Measurements from ENCODE around the gene MYH15. TPM values are rescaled to one million over a fixed set of nuclear protein-coding genes. Genes with fewer than 3 reads are reported as not detected.

Gene MYH15
- total and polyA plus RNA-seq, 2 of the 8 experiments (the other 6 are each of a cell fraction or from before 2014, with no cell fraction given): under 0.01 TPM; not detected in 1

DNA sequence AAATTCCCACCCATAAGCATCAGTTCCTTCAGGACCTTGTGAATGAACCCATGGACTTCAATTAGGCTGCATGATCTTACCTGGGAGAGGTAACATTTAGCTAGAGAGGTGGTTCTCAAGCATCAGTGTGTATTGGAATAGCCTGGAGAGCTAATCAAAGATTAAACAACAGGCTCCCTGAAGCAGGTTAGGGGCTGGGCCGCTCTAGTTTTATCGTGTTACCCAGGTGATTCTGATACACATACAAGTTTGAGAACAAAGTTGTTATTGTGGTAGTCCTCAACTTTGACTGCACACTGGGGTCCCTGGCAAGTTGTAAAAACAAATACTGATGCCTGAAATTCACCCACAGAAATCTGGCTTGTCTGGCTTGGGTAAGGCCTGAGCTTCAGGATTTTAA is 31.2 kb downstream of the MYH15 start:
- H3K9me3 ChIP-seq (ENCODE audit: insufficient read depth in 2 of 2, low read depth in 1 of 2, low read length in 1 of 2): no peaks in the 10 kb centered on the region
- no peak overlapping the region for H2BK5ac ChIP-seq (ENCODE audit: low read depth, low read length)
- WGBS, 2 experiments (ENCODE audit: extremely low coverage in 1 of 2, insufficient coverage in 1 of 2, insufficient read length in 1 of 2, insufficient replicate concordance in 2 of 2, low coverage in 1 of 2, low lambda C conversion rate in 2 of 2, missing lambda C conversion rate in 1 of 2): 57% methylated on average over 2 of the region's 2 CpGs; no CpG with 5 or more reads in 1 of the 2 experiments
- no peak overlapping the region for H2AK5ac ChIP-seq (ENCODE audit: low read depth, low read length)
- H2BK15ac ChIP-seq (ENCODE audit: low read length): no peak overlapping the region
- no peaks in the 10 kb centered on the region for H3K27me3 ChIP-seq (replicated peaks in 1 of 4; ENCODE audit: control insufficient read depth in 3 of 4, extremely low read depth in 1 of 4, insufficient read depth in 3 of 4, low read length in 3 of 4)
- H3K23me2 ChIP-seq (ENCODE audit: low read depth, low read length): no peaks in the 10 kb centered on the region
- H3K36me3 ChIP-seq (ENCODE audit: control insufficient read depth in 2 of 4, insufficient read depth in 4 of 4, low read length in 3 of 4): no peaks in the 10 kb centered on the region
- no peak overlapping the region for H2AFZ ChIP-seq (ENCODE audit: low read length)
- no peak overlapping the region for H3K18ac ChIP-seq (ENCODE audit: extremely low read depth, low read length)
- no peaks in the 10 kb centered on the region for H4K20me1 ChIP-seq (replicated peaks in 1 of 2; ENCODE audit: control insufficient read depth in 1 of 2, insufficient read depth in 2 of 2, low read length in 2 of 2)
- no peak overlapping the region for H3K56ac ChIP-seq (replicated peaks; ENCODE audit: insufficient read length, low read depth, low read length)
- no peak overlapping the region for H4K8ac ChIP-seq (ENCODE audit: extremely low read depth, insufficient read depth, low read length)
- no peak for FAIRE-seq
- H3K23ac ChIP-seq (ENCODE audit: insufficient read length): no peak overlapping the region
- no peak for DNase-seq (ENCODE audit: low read depth in 1 of 2, low spot score in 2 of 2)
- H4K91ac ChIP-seq (replicated peaks; ENCODE audit: insufficient read length, low read length): no peak overlapping the region
- no peaks in the 10 kb centered on the region for H3K79me2 ChIP-seq (ENCODE audit: control insufficient read depth in 1 of 2, insufficient read depth in 2 of 2, low read length in 2 of 2)
- no peak overlapping the region for H3K14ac ChIP-seq (ENCODE audit: insufficient read length)
- no peak overlapping the region for H3K9ac ChIP-seq (replicated peaks in 1 of 4; ENCODE audit: extremely low read depth in 1 of 4, low read depth in 3 of 4, low read length in 3 of 4)
- no peaks in the 10 kb centered on the region for H3K79me1 ChIP-seq (ENCODE audit: low read depth, low read length)
- H3K4me3 ChIP-seq (ENCODE audit: extremely low read depth in 1 of 4, insufficient read depth in 2 of 4, low read depth in 3 of 4, low read length in 4 of 4): no peak overlapping the region
- no peak overlapping the region for H2BK120ac ChIP-seq (replicated peaks; ENCODE audit: low read depth, low read length)
- H2BK20ac ChIP-seq (ENCODE audit: low read length): no peak overlapping the region
- ChIA-PET CTCF (ENCODE audit: partially characterized antibody) (interaction anchor here (0.6 to 2.6 kb wide), 10 partner anchors 8 to 1243 kb away, joined by 3 to 23 read pairs (median 4); no protein-coding TSS in a partner anchor), POLR2A (ENCODE audit: partially characterized antibody) (no interaction called here)
- no peak overlapping the region for H3K4ac ChIP-seq (replicated peaks; ENCODE audit: insufficient read length, low read depth, low read length)
- no peak overlapping the region for H2BK12ac ChIP-seq (ENCODE audit: low read depth, low read length)
- H3K4me2 ChIP-seq (ENCODE audit: insufficient read depth in 1 of 2, low read depth in 2 of 2, low read length in 2 of 2): no peak overlapping the region
- no peak overlapping the region for H3K27ac ChIP-seq (ENCODE audit: low read depth, low read length)
- H4K5ac ChIP-seq (ENCODE audit: insufficient read length, low read depth, low read length): no peak overlapping the region
- H3K4me1 ChIP-seq (replicated peaks in 1 of 4; ENCODE audit: control insufficient read depth in 3 of 4, insufficient read depth in 4 of 4, low read length in 3 of 4): 0 out of 7 replicates have a peak, but pooled peaks cover 0 to 2% (median 0%) of the 10 kb centered on the region in 4 experiments
- TF ChIP-seq, protein P1, sequence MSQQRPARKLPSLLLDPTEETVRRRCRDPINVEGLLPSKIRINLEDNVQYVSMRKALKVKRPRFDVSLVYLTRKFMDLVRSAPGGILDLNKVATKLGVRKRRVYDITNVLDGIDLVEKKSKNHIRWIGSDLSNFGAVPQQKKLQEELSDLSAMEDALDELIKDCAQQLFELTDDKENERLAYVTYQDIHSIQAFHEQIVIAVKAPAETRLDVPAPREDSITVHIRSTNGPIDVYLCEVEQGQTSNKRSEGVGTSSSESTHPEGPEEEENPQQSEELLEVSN (IDR thresholded peaks at IDR 0.05): no peak
- TF ChIP-seq MAFK (IDR thresholded peaks at IDR 0.05; ENCODE audit: low read depth, low read length): no peak
- TF ChIP-seq CHD2 (IDR thresholded peaks at IDR 0.05; ENCODE audit: low read length): no peak
- no peak for TF ChIP-seq PHF8 (conservative IDR thresholded peaks at IDR 0.05; ENCODE audit: low read depth, low read length)
- TF ChIP-seq CEBPB (IDR thresholded peaks at IDR 0.05; ENCODE audit: low read depth, low read length): no peak
- TF ChIP-seq, protein P2, sequence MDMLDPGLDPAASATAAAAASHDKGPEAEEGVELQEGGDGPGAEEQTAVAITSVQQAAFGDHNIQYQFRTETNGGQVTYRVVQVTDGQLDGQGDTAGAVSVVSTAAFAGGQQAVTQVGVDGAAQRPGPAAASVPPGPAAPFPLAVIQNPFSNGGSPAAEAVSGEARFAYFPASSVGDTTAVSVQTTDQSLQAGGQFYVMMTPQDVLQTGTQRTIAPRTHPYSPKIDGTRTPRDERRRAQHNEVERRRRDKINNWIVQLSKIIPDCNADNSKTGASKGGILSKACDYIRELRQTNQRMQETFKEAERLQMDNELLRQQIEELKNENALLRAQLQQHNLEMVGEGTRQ (IDR thresholded peaks at IDR 0.05; ENCODE audit: low read length): no peak
- TF ChIP-seq POLR2AphosphoS5 (IDR thresholded peaks at IDR 0.05; ENCODE audit: low read depth, low read length): no peak
